ENCODE results near the gene MRPL4. TPM values are rescaled to one million over a fixed set of nuclear protein-coding genes. Genes with fewer than 3 reads are reported as not detected.

Gene MRPL4
- total RNA-seq, 1 donor from 2014 or later = 67.3 TPM

GRCh38 chr19:10220695-10221094 lies 31.3 kb upstream of the MRPL4 start:
- Mint-ChIP-seq H3K4me3 (no peak overlapping the region), H3K27me3 (no peaks in the 10 kb centered on the region), H3K9me3 (no peaks in the 10 kb centered on the region), H3K27ac (no peak overlapping the region), H3K4me1 (ENCODE audit: unreplicated experiment) (peaks cover 3% of the 10 kb centered on the region), H3K36me3 (peaks cover 3% of the 10 kb centered on the region)
- TF ChIP-seq CTCF (conservative IDR thresholded peaks at IDR 0.05) = no peak
- no peak for DNase-seq (ENCODE audit: extremely low spot score, unreplicated experiment)

GRCh38 chr19:10222201-10222890 lies 29.7 kb upstream of the MRPL4 start:
- no peaks in the 10 kb centered on the region for H3K9me3 Mint-ChIP-seq
- no peak for TF ChIP-seq CTCF (conservative IDR thresholded peaks at IDR 0.05)
- H3K27me3 Mint-ChIP-seq = no peaks in the 10 kb centered on the region
- H3K4me1 Mint-ChIP-seq (ENCODE audit: unreplicated experiment) = peaks cover 10% of the 10 kb centered on the region
- peaks cover 3% of the 10 kb centered on the region for H3K36me3 Mint-ChIP-seq
- H3K4me3 Mint-ChIP-seq = no peak overlapping the region
- no peak overlapping the region for H3K27ac Mint-ChIP-seq
- DNase-seq (ENCODE audit: extremely low spot score, unreplicated experiment) = no peak

- no peak for TF ChIP-seq CTCF (conservative IDR thresholded peaks at IDR 0.05)
- Mint-ChIP-seq H3K4me3 (no peak overlapping the region), H3K27me3 (no peaks in the 10 kb centered on the region), H3K36me3 (peaks cover 3% of the 10 kb centered on the region), H3K9me3 (no peaks in the 10 kb centered on the region), H3K4me1 (ENCODE audit: unreplicated experiment) (peaks cover 10% of the 10 kb centered on the region), H3K27ac (no peak overlapping the region)
- no peak for DNase-seq (ENCODE audit: extremely low spot score, unreplicated experiment)
Observed at GRCh38 chr19:10223488-10224213, 28.4 kb upstream of the MRPL4 start.

- Mint-ChIP-seq H3K27me3 (no peaks in the 10 kb centered on the region), H3K9me3 (no peaks in the 10 kb centered on the region), H3K36me3 (peaks cover 3% of the 10 kb centered on the region), H3K27ac (no peak overlapping the region), H3K4me3 (no peak overlapping the region), H3K4me1 (ENCODE audit: unreplicated experiment) (peaks cover 10% of the 10 kb centered on the region)
- DNase-seq (ENCODE audit: extremely low spot score, unreplicated experiment) = no peak
- TF ChIP-seq CTCF (conservative IDR thresholded peaks at IDR 0.05) = no peak
Observed at GRCh38 chr19:10224337-10224736, 27.7 kb upstream of the MRPL4 start.

GRCh38 chr19:10226021-10226375 lies 26.0 kb upstream of the MRPL4 start:
- H3K9me3 Mint-ChIP-seq = no peaks in the 10 kb centered on the region
- peaks cover 3% of the 10 kb centered on the region for H3K36me3 Mint-ChIP-seq
- H3K27me3 Mint-ChIP-seq = no peaks in the 10 kb centered on the region
- peak overlapping the region; percentile 11 for H3K27ac Mint-ChIP-seq
- peak overlapping the region; percentile 78 for H3K4me3 Mint-ChIP-seq
- TF ChIP-seq CTCF (conservative IDR thresholded peaks at IDR 0.05) = no peak
- H3K4me1 Mint-ChIP-seq (ENCODE audit: unreplicated experiment) = peaks cover 15% of the 10 kb centered on the region
- DNase-seq (ENCODE audit: extremely low spot score, unreplicated experiment) = no peak

Data from type B pancreatic cell (in vitro differentiated cells).